Tibial nerve (tissue), 4 donors: ENCODE measurements around the gene FBXW12. TPM values are rescaled to one million over a fixed set of nuclear protein-coding genes. Genes with fewer than 3 reads are reported as not detected.

Experiments
- DNase-seq, 2 donors: peaks; one replicate each; pipeline ENCODE4 v3.0.0-alpha.2; 2019; ENCODE audit warnings: low spot score in 2 of 2
- H3K27ac ChIP-seq, 4 donors: fragments of 200-600 bp; sonication (generic) in 3 of 4; one replicate each; pipeline ENCODE4 v1.5.1; 2017 to 2019; ENCODE audit warnings: mild to moderate bottlenecking in 1 of 4
- H3K27me3 ChIP-seq, 2 donors: fragments of 200-600 bp; sonication (generic) in 1 of 2; one replicate each; pipeline versions ENCODE4 v1.5.1 to v1.6.0; 2017 to 2019
- H3K36me3 ChIP-seq, 3 donors: fragments of 200-600 bp; sonication (generic); one replicate each; pipeline ENCODE4 v1.5.1; 2018 to 2019
- H3K4me1 ChIP-seq, 4 donors: fragments of 200-600 bp; sonication (generic) in 3 of 4; one replicate each; pipeline ENCODE4 v1.5.1; 2017 to 2019
- H3K4me3 ChIP-seq, 4 donors: fragments of 200-600 bp; sonication (generic) in 3 of 4; one replicate each; pipeline ENCODE4 v1.5.1; 2017 to 2019; ENCODE audit warnings: mild to moderate bottlenecking in 1 of 4, moderate library complexity in 1 of 4
- H3K9me3 ChIP-seq, 4 donors: fragments of 200-600 bp; sonication (generic) in 3 of 4; one replicate each; pipeline ENCODE4 v1.5.1; 2017 to 2019
- CTCF ChIP-seq, 5 experiments: fragments of 200-600 bp in 3 of 5; fragments of 450-650 bp in 2 of 5; sonication (generic) in 3 of 5; IDR thresholded peaks; one replicate each; pipeline ENCODE4 v1.5.1; 2016 to 2019; ENCODE audit warnings: antibody characterized with exemption in 5 of 5, mild to moderate bottlenecking in 3 of 5, moderate library complexity in 2 of 5
- EP300 ChIP-seq, 2 donors: sonication (generic); formaldehyde crosslinking; IDR thresholded peaks; one replicate each; pipeline ENCODE4 v1.6.1; 2017; ENCODE audit warnings: antibody characterized with exemption in 2 of 2, mild to moderate bottlenecking in 1 of 2
- POLR2A ChIP-seq, 2 donors: fragments of 450-650 bp; IDR thresholded peaks; one replicate each; pipeline ENCODE4 v1.6.1; 2017; ENCODE audit warnings: antibody characterized with exemption in 2 of 2, mild to moderate bottlenecking in 2 of 2, moderate library complexity in 2 of 2
- WGBS, 2 donors: methylation state at CpG; one replicate each; pipeline ENCODE4 v1.1.5; 2018; 5-methylcytosine and 5-hydroxymethylcytosine counted together
- total RNA-seq, 4 donors: library from RNA; depleted of rRNA; stranded (reverse); fragments of >200 nt; gene quantifications; one replicate each; pipeline ENCODE4 v1.1.0, GENCODE V29; 2016

FBXW12 gene
- total RNA-seq, 4 donors from 2014 or later: not detected

DNA sequence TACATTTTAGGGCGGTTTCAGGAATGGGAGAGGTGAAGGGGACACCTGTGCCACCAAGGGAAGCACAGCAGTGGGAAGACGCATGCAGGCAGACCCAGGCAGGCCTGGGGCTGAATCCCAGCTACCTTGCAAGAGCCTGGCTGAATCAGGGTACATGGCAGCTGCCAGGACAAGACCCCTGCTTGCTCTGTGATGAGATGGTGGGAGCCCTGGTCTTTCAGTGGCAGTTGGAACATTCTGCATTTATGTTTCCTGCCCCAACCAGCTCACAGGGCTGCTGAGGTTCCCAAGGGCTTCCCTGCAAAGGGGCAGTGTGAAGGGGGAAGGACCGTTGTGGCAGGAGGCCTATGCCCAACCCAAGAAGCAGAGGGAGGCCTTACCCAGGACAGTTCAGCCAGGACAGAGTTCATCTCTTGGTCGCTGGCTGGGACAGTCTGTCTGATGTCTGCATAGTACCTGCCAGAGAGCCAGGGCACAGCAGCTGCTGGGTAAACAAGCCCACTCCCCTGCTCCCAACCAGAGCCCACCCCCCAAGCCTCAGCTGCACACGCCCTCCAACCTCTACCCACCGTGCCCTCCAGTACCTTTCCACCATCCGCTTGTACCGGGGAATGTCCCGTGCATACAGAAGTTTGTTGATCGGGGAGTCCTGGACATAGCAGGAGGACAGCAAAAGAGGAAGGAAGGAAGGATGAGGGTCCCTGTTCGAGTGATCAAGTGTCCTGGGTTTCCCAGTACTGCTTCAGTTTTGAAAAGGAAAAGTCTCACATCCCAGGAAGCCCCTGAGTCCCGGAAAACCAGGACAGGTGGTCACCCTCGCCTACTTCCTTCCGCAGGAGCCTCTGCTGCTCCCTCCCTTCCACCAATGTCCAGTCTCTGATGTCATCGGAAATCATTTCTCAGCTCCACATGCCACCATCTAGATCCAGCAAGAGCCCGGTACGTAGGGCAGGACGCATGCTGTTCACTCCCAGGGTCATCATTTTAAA, 34.7 kb downstream of the FBXW12 start:
- H3K27me3 ChIP-seq: no peaks in the 10 kb centered on the region
- TF ChIP-seq POLR2A (IDR thresholded peaks at IDR 0.05) (no peak), EP300 (IDR thresholded peaks at IDR 0.05) (no peak), CTCF (IDR thresholded peaks at IDR 0.05) (no peak)
- no peaks in the 10 kb centered on the region for H3K9me3 ChIP-seq
- peak; percentile 3 to 12 for DNase-seq
- 86% methylated on average over 16 to 17 of the region's 18 CpGs for WGBS, 2 donors
- H3K36me3 ChIP-seq: peaks cover 0 to 91% (median 6%) of the 10 kb centered on the region in 3 donors
- H3K4me3 ChIP-seq: no peak overlapping the region
- peaks cover 0 to 14% (median 5%) of the 10 kb centered on the region in 4 donors for H3K4me1 ChIP-seq
- H3K27ac ChIP-seq: peak overlapping the region in 1 of 4 donors; percentile 88

DNA sequence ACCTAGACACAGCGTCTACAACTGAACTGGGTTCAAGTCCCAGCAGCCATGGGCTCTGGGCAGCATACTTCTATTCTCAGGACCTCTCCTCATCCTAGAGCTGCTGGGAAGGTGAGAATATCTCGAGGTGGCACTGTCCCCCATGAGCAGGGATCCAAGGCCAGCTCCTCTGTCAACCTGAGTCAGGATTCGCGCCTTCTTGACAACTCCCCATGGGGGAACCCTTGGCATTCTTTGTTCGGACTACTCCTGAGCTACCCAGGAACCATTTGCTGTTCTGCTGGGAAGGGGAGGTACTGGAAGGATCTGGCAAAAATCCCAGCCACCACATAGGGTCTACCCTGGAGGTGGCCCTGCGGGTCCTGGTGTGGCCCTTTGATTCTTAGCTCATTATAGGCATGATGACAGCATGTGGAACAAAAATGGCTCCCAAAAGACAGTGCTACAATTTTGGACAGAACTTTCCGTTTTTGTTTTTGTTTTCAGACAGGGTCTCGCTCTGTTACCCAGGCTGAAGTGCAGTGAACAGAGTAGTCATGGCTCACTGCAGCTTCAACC, 35.6 kb downstream of the FBXW12 start:
- WGBS, 2 donors: 86% methylated on average over 8 of the region's 8 CpGs
- DNase-seq: peak; percentile 2 to 5
- no peak overlapping the region for H3K4me3 ChIP-seq
- H3K27ac ChIP-seq: no peak overlapping the region
- H3K36me3 ChIP-seq: peaks cover 0 to 99% (median 10%) of the 10 kb centered on the region in 3 donors
- no peaks in the 10 kb centered on the region for H3K9me3 ChIP-seq
- no peaks in the 10 kb centered on the region for H3K27me3 ChIP-seq
- TF ChIP-seq POLR2A (IDR thresholded peaks at IDR 0.05): no peak
- H3K4me1 ChIP-seq: peaks cover 0 to 5% (median under 1%) of the 10 kb centered on the region in 4 donors

- Histone ChIP-seq H3K27me3 (no peaks in the 10 kb centered on the region), H3K4me3 (no peak overlapping the region), H3K4me1 (peaks cover 0 to 4% (median 0%) of the 10 kb centered on the region in 4 donors), H3K36me3 (peaks cover 0 to 100% (median 11%) of the 10 kb centered on the region in 3 donors), H3K27ac (no peak overlapping the region), H3K9me3 (no peaks in the 10 kb centered on the region)
- DNase-seq: peak; percentile 4 to 8
- WGBS, 2 donors: 86% methylated on average over 4 of the region's 4 CpGs
- no peak for TF ChIP-seq EP300 (IDR thresholded peaks at IDR 0.05)
- TF ChIP-seq POLR2A (IDR thresholded peaks at IDR 0.05): no peak
- TF ChIP-seq CTCF (IDR thresholded peaks at IDR 0.05): no peak
Observed at GRCh38 chr3:48408823-48409281, 36.8 kb downstream of the FBXW12 start.

- H3K27ac ChIP-seq: no peak overlapping the region
- WGBS, 2 donors: 94 to 96% methylated on average over 22 to 30 of the region's 31 CpGs
- TF ChIP-seq CTCF (IDR thresholded peaks at IDR 0.05): no peak
- TF ChIP-seq EP300 (IDR thresholded peaks at IDR 0.05): no peak
- no peak for TF ChIP-seq POLR2A (IDR thresholded peaks at IDR 0.05)
- H3K9me3 ChIP-seq: no peaks in the 10 kb centered on the region
- H3K4me3 ChIP-seq: no peak overlapping the region
- H3K27me3 ChIP-seq: no peaks in the 10 kb centered on the region
- H3K4me1 ChIP-seq: peaks cover 0 to 5% (median 0%) of the 10 kb centered on the region in 4 donors
- DNase-seq: peak in 1 of 2 donors; percentile 11
- H3K36me3 ChIP-seq: peaks cover 2 to 100% (median 11%) of the 10 kb centered on the region in 3 donors
Observed at GRCh38 chr3:48409291-48410201, 37.5 kb downstream of the FBXW12 start.
